Neural cell (in vitro differentiated cells): ENCODE results near the gene VSTM4. TPM values are rescaled to one million over a fixed set of nuclear protein-coding genes. Genes with fewer than 3 reads are reported as not detected.

Experiments used
- H2AFZ ChIP-seq: fragments of 200-600, 300-800 bp; sonication (generic), shearing (Covaris generic); 2 replicates; pipeline ENCODE4 v1.6.0; 2014; ENCODE audit warnings: low read depth, mild to moderate bottlenecking, antibody characterized with exemption, low read length, moderate library complexity
- H3F3A ChIP-seq: fragments of 200-600 bp; shearing (Covaris generic); 2 replicates; pipeline ENCODE4 v1.6.1; 2016; ENCODE audit warnings: mild to moderate bottlenecking, moderate library complexity, mixed read lengths, antibody characterized with exemption, low read length; ENCODE audit not compliant: insufficient read depth, poor library complexity, severe bottlenecking
- H3K27ac ChIP-seq: fragments of 200-600, 300-800 bp; sonication (generic), shearing (Covaris generic); 2 replicates; pipeline ENCODE4 v1.5.1; 2014; ENCODE audit warnings: mild to moderate bottlenecking, low read length, moderate library complexity
- H3K27me3 ChIP-seq: fragments of 300-800, 200-600 bp; sonication (generic), shearing (Covaris generic); 2 replicates; pipeline ENCODE4 v1.6.0; 2014; ENCODE audit warnings: mild to moderate bottlenecking, low read depth, low read length, moderate library complexity; ENCODE audit not compliant: insufficient read depth
- H3K36me3 ChIP-seq: fragments of 300-800, 200-600 bp; sonication (generic), shearing (Covaris generic); 2 replicates; pipeline ENCODE4 v1.5.1; 2014; ENCODE audit warnings: mild to moderate bottlenecking, antibody characterized with exemption, low read length, moderate library complexity; ENCODE audit not compliant: insufficient read depth
- H3K4me2 ChIP-seq: fragments of 300-800, 200-600 bp; sonication (generic), shearing (Covaris generic); 2 replicates; pipeline ENCODE4 v1.6.0; 2014; ENCODE audit warnings: mild to moderate bottlenecking, low read length
- H3K4me3 ChIP-seq: fragments of 300-800, 200-600 bp; sonication (generic), shearing (Covaris generic); 2 replicates; pipeline ENCODE4 v1.5.1; 2014; ENCODE audit warnings: mild to moderate bottlenecking, low read length, moderate library complexity
- H3K79me2 ChIP-seq: fragments of 200-600 bp; shearing (Covaris generic); replicated peaks from 2 replicates; pipeline ENCODE4 v1.6.0; 2014; ENCODE audit warnings: mild to moderate bottlenecking, low read length, moderate library complexity; ENCODE audit not compliant: insufficient read depth
- H3K9ac ChIP-seq: fragments of 300-800, 200-600 bp; sonication (generic), shearing (Covaris generic); 2 replicates; pipeline ENCODE4 v1.6.1; 2016; ENCODE audit warnings: mild to moderate bottlenecking, low read length, mixed read lengths
- H3K9me2 ChIP-seq: fragments of 200-600 bp; shearing (Covaris generic); 2 replicates; pipeline ENCODE4 v1.6.1; 2016; ENCODE audit warnings: mild to moderate bottlenecking, low read length, mixed read lengths; ENCODE audit not compliant: insufficient read depth
- H3K9me3 ChIP-seq: fragments of 200-600, 300-800 bp; sonication (generic), shearing (Covaris generic); 2 replicates; pipeline ENCODE4 v1.6.1; 2016; ENCODE audit warnings: mild to moderate bottlenecking, mixed run types, low read length, moderate library complexity, mixed read lengths
- H4K20me1 ChIP-seq: fragments of 200-600 bp; shearing (Covaris generic); 2 replicates; pipeline ENCODE4 v1.6.1; 2016; ENCODE audit warnings: mild to moderate bottlenecking, mixed run types; ENCODE audit not compliant: insufficient read depth
- EP300 ChIP-seq: fragments of 450-650 bp; conservative IDR thresholded peaks from 2 replicates; pipeline ENCODE4 v1.6.1; 2014; ENCODE audit warnings: antibody characterized with exemption, mild to moderate bottlenecking, moderate library complexity; ENCODE audit not compliant: poor library complexity, severe bottlenecking
- EZH2 ChIP-seq: fragments of 200-600, 300-800 bp; shearing (Covaris generic), sonication (generic); IDR thresholded peaks from 2 replicates; pipeline ENCODE4 v1.6.1; 2014; ENCODE audit warnings: antibody characterized with exemption, low read length, borderline replicate concordance, mild to moderate bottlenecking; ENCODE audit not compliant: insufficient read depth, poor library complexity, severe bottlenecking
- MXI1 ChIP-seq: fragments of 450-650 bp; conservative IDR thresholded peaks from 2 replicates; pipeline ENCODE4 v1.6.1; 2014; ENCODE audit warnings: antibody characterized with exemption, mild to moderate bottlenecking; ENCODE audit not compliant: poor library complexity, severe bottlenecking
- POLR2AphosphoS5 ChIP-seq: IDR thresholded peaks from 2 replicates; pipeline ENCODE4 v1.6.1; 2012
- RAD21 ChIP-seq: fragments of 450-650 bp; conservative IDR thresholded peaks from 2 replicates; pipeline ENCODE4 v1.6.1; 2014; ENCODE audit warnings: antibody characterized with exemption, mild to moderate bottlenecking, moderate library complexity
- SMC3 ChIP-seq: fragments of 450-650 bp; conservative IDR thresholded peaks from 2 replicates; pipeline ENCODE4 v1.6.1; 2014; ENCODE audit warnings: antibody characterized with exemption, mild to moderate bottlenecking, moderate library complexity; ENCODE audit not compliant: poor library complexity
- TAF1 ChIP-seq: IDR thresholded peaks from 2 replicates; pipeline ENCODE4 v1.6.1; 2012; ENCODE audit warnings: low read depth
- polyA plus RNA-seq: library from polyadenylated mRNA; depleted of rRNA; stranded (reverse); fragments of >200 nt; gene quantifications from 2 replicates; pipeline ENCODE4 v1.2.3, GENCODE V29; 2014
- TF ChIP-seq, protein P1 (sequence below): fragments of 450-650 bp; IDR thresholded peaks from 2 replicates; pipeline ENCODE4 v1.5.1; 2014; ENCODE audit warnings: antibody characterized with exemption, mild to moderate bottlenecking, moderate library complexity; ENCODE audit not compliant: poor library complexity, severe bottlenecking
- TF ChIP-seq, protein P2 (sequence below): IDR thresholded peaks from 2 replicates; pipeline ENCODE4 v1.6.1; 2012; ENCODE audit warnings: borderline replicate concordance

The VSTM4 gene
- polyA plus RNA-seq, 1 donor from 2014 or later, result 0.52 TPM

DNA sequence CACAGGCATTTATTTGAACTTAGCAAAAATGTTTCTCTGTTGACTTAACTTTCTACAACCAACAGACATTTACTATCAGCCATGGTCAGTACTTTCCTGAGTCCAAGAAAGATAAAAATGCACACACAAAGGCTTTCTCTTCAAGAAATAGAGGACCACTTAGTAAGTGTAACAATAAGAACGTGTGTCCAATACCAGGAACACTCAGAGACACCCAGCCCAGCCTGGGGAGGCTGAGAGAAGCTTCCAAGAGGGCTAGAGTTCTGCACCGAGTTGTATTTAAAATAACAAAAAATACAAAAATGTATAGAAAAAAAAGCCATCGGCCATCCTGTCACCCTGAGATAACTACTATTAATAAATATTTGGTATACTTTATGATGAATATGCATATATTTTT is 35.8 kb downstream of the VSTM4 start:
- no peaks in the 10 kb centered on the region for H3K36me3 ChIP-seq
- no peak overlapping the region for H3K4me2 ChIP-seq
- no peak overlapping the region for H3K9ac ChIP-seq
- no peak overlapping the region for H3K27ac ChIP-seq
- no peaks in the 10 kb centered on the region for H3K27me3 ChIP-seq
- H4K20me1 ChIP-seq, result no peaks in the 10 kb centered on the region
- no peak for TF ChIP-seq POLR2AphosphoS5
- TF ChIP-seq EZH2, result no peak
- TF ChIP-seq, protein P1, sequence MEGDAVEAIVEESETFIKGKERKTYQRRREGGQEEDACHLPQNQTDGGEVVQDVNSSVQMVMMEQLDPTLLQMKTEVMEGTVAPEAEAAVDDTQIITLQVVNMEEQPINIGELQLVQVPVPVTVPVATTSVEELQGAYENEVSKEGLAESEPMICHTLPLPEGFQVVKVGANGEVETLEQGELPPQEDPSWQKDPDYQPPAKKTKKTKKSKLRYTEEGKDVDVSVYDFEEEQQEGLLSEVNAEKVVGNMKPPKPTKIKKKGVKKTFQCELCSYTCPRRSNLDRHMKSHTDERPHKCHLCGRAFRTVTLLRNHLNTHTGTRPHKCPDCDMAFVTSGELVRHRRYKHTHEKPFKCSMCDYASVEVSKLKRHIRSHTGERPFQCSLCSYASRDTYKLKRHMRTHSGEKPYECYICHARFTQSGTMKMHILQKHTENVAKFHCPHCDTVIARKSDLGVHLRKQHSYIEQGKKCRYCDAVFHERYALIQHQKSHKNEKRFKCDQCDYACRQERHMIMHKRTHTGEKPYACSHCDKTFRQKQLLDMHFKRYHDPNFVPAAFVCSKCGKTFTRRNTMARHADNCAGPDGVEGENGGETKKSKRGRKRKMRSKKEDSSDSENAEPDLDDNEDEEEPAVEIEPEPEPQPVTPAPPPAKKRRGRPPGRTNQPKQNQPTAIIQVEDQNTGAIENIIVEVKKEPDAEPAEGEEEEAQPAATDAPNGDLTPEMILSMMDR, result no peak
- TF ChIP-seq, protein P2, sequence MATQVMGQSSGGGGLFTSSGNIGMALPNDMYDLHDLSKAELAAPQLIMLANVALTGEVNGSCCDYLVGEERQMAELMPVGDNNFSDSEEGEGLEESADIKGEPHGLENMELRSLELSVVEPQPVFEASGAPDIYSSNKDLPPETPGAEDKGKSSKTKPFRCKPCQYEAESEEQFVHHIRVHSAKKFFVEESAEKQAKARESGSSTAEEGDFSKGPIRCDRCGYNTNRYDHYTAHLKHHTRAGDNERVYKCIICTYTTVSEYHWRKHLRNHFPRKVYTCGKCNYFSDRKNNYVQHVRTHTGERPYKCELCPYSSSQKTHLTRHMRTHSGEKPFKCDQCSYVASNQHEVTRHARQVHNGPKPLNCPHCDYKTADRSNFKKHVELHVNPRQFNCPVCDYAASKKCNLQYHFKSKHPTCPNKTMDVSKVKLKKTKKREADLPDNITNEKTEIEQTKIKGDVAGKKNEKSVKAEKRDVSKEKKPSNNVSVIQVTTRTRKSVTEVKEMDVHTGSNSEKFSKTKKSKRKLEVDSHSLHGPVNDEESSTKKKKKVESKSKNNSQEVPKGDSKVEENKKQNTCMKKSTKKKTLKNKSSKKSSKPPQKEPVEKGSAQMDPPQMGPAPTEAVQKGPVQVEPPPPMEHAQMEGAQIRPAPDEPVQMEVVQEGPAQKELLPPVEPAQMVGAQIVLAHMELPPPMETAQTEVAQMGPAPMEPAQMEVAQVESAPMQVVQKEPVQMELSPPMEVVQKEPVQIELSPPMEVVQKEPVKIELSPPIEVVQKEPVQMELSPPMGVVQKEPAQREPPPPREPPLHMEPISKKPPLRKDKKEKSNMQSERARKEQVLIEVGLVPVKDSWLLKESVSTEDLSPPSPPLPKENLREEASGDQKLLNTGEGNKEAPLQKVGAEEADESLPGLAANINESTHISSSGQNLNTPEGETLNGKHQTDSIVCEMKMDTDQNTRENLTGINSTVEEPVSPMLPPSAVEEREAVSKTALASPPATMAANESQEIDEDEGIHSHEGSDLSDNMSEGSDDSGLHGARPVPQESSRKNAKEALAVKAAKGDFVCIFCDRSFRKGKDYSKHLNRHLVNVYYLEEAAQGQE, result no peak
- no peak for TF ChIP-seq RAD21
- no peak for TF ChIP-seq EP300
- TF ChIP-seq MXI1, result no peak
- TF ChIP-seq TAF1, result no peak
- no peak for TF ChIP-seq SMC3
- H3K4me3 ChIP-seq, result no peak overlapping the region
- no peaks in the 10 kb centered on the region for H3K9me3 ChIP-seq
- H2AFZ ChIP-seq, result no peak overlapping the region
- no peaks in the 10 kb centered on the region for H3K9me2 ChIP-seq
- no peaks in the 10 kb centered on the region for H3F3A ChIP-seq
- H3K79me2 ChIP-seq, result no peaks in the 10 kb centered on the region

DNA sequence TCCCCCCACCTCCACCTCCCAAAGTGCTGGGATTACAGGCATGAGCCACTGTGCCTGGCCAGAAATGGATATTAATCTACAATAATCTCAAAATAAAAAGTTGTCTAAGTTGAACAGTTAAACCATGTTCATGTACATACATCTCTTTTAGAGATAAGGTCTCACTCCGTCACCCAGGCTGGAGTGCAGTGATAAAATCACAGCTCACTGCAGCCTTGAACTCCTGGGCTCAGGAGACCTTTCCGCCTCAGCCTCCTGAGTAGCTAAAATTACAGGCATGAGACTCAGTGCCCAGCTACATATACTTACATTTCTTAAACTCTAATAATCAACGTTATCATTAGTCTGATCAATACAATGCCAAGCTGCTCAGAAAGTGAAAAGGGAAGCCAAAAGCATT is 36.2 kb downstream of the VSTM4 start:
- H3K4me2 ChIP-seq, result no peak overlapping the region
- H3K9me2 ChIP-seq, result no peaks in the 10 kb centered on the region
- H3K9ac ChIP-seq, result no peak overlapping the region
- no peak overlapping the region for H3K4me3 ChIP-seq
- TF ChIP-seq RAD21 (no peak), SMC3 (no peak), POLR2AphosphoS5 (no peak), MXI1 (no peak), EZH2 (no peak), TAF1 (no peak), EP300 (no peak)
- TF ChIP-seq, protein P2, result no peak
- TF ChIP-seq, protein P1, result no peak
- no peak overlapping the region for H2AFZ ChIP-seq
- no peaks in the 10 kb centered on the region for H4K20me1 ChIP-seq
- no peaks in the 10 kb centered on the region for H3K36me3 ChIP-seq
- H3K79me2 ChIP-seq, result no peaks in the 10 kb centered on the region
- no peaks in the 10 kb centered on the region for H3F3A ChIP-seq
- no peaks in the 10 kb centered on the region for H3K27me3 ChIP-seq
- no peaks in the 10 kb centered on the region for H3K9me3 ChIP-seq
- H3K27ac ChIP-seq, result no peak overlapping the region
